ENCODE results near the gene ARID3B.
"Not testable (repeated sequence)": the region's sequence is repeated elsewhere in the genome, so short reads cannot be mapped to it uniquely, and the experiment has no call there.

DNA sequence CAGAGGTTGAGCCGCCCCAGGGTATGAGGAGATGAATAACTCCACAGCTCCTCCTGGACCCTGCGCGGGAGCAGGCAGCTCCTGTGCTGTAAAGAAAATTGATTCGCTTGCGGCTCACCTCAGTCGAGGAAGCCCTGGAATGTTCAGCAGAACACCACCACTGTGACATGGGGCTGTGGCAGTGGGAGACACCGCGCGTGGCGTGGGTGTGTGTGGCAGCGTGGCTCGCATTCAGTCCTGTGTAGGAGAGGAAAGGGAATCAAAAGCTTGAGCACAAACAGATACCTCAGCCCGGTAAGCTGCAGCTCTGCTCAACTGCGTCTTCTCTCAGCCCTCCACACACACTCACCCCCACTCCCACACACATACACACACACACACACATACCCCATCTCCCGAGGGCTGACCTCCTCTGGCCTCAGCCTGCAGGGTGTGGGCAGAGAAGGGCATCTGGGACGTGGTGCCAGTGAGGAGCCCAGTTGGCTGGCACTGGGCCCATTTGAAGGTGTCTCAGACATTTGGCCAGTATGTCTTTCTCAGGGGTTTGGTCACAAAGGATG, 56.2 kb downstream of the ARID3B start:
- TF ChIP-seq, protein P1, sequence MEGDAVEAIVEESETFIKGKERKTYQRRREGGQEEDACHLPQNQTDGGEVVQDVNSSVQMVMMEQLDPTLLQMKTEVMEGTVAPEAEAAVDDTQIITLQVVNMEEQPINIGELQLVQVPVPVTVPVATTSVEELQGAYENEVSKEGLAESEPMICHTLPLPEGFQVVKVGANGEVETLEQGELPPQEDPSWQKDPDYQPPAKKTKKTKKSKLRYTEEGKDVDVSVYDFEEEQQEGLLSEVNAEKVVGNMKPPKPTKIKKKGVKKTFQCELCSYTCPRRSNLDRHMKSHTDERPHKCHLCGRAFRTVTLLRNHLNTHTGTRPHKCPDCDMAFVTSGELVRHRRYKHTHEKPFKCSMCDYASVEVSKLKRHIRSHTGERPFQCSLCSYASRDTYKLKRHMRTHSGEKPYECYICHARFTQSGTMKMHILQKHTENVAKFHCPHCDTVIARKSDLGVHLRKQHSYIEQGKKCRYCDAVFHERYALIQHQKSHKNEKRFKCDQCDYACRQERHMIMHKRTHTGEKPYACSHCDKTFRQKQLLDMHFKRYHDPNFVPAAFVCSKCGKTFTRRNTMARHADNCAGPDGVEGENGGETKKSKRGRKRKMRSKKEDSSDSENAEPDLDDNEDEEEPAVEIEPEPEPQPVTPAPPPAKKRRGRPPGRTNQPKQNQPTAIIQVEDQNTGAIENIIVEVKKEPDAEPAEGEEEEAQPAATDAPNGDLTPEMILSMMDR (IDR thresholded peaks at IDR 0.05), result not testable (repeated sequence)
- not testable (repeated sequence) for TF ChIP-seq POLR2A, POLR2AphosphoS5 (IDR thresholded peaks at IDR 0.05)

Data from breast epithelium (tissue), 3 donors.